Caco-2 (cell line): Measurements from ENCODE around the gene SEC16A. TPM values are rescaled to one million over a fixed set of nuclear protein-coding genes. Genes with fewer than 3 reads are reported as not detected.

Experiments used
- BruUV-seq: library from RNA; stranded (reverse); fragments of 400-500 nt; replicated peaks from 2 replicates; lab custom pipeline; 2021; lab: Mats Ljungman, UMichigan
- CTCF ChIA-PET: fragments of 300-600 bp; sonication (Branson Sonifier 250); formaldehyde crosslinking; loops from one replicate; lab custom pipeline; 2022; ENCODE audit warnings: antibody characterized with exemption; lab: Charles Lee
- POLR2A ChIA-PET: fragments of 300-600 bp; sonication (Branson Sonifier 250); formaldehyde crosslinking; loops from one replicate; lab custom pipeline; 2022; ENCODE audit warnings: antibody characterized with exemption; lab: Charles Lee
- DNase-seq, 2 experiments: peaks; one replicate each; pipeline versions ENCODE4 v3.0.0 to v3.0.0-alpha.2; 2020 to 2022
- H3K27me3 ChIP-seq: replicated peaks from 2 replicates; pipeline ENCODE4 v1.6.0; 2011; ENCODE audit warnings: low read length; ENCODE audit not compliant: control insufficient read depth, insufficient read depth
- H3K36me3 ChIP-seq: 2 replicates; pipeline ENCODE4 v1.5.1; 2011; ENCODE audit warnings: low read length; ENCODE audit not compliant: control insufficient read depth, insufficient read depth
- H3K4me1 ChIP-seq: fragments of 250-450 bp; sonication (Bioruptor Pico); 2 replicates; pipeline ENCODE4 v1.5.1; 2020; ENCODE audit warnings: mild to moderate bottlenecking
- H3K4me3 ChIP-seq: 2 replicates; pipeline ENCODE4 v1.5.1; 2011; ENCODE audit warnings: low read depth, mild to moderate bottlenecking, control low read depth, low read length
- H3K9me3 ChIP-seq: fragments of 250-450 bp; sonication (Bioruptor Pico); 2 replicates; pipeline ENCODE4 v1.5.1; 2020; ENCODE audit warnings: mild to moderate bottlenecking, moderate library complexity
- H3K27ac Mint-ChIP-seq: one replicate; pipeline ENCODE4 v1.8.0; 2022; ENCODE audit warnings: mixed read lengths; ENCODE audit not compliant: unreplicated experiment
- H3K27me3 Mint-ChIP-seq: one replicate; pipeline ENCODE4 v1.8.0; 2022; ENCODE audit warnings: mixed read lengths; ENCODE audit not compliant: insufficient read depth, unreplicated experiment
- H3K36me3 Mint-ChIP-seq: one replicate; pipeline ENCODE4 v1.8.0; 2022; ENCODE audit warnings: mild to moderate bottlenecking, mixed read lengths; ENCODE audit not compliant: insufficient read depth, unreplicated experiment
- H3K4me1 Mint-ChIP-seq: one replicate; pipeline ENCODE4 v1.8.0; 2022; ENCODE audit warnings: low read depth, mixed read lengths; ENCODE audit not compliant: unreplicated experiment
- H3K4me3 Mint-ChIP-seq: one replicate; pipeline ENCODE4 v1.8.0; 2022; ENCODE audit warnings: mild to moderate bottlenecking, moderate library complexity, mixed read lengths; ENCODE audit not compliant: unreplicated experiment
- H3K9me3 Mint-ChIP-seq: one replicate; pipeline ENCODE4 v1.8.0; 2022; ENCODE audit warnings: mixed read lengths; ENCODE audit not compliant: unreplicated experiment
- CTCF ChIP-seq, 2 experiments: fragments of 200-600 bp in 1 of 2; IDR thresholded peaks; 1 replicate in 1 of 2; 2 replicates in 1 of 2; pipeline versions ENCODE4 v1.5.1 to v1.8.0; 2011 to 2022; ENCODE audit warnings: antibody characterized with exemption in 1 of 2, control low read depth in 1 of 2, inconsistent platforms in 1 of 2, low read depth in 1 of 2, low read length in 1 of 2, mild to moderate bottlenecking in 1 of 2, moderate library complexity in 1 of 2; ENCODE audit not compliant: insufficient read depth in 1 of 2, severe bottlenecking in 1 of 2, unreplicated experiment in 1 of 2
- intact Hi-C: fragments of 100-400 bp; cut with micrococcal nuclease; formaldehyde crosslinking; loops from one replicate; pipeline ENCODE4 v1.10.0; 2022; ENCODE audit not compliant: unreplicated experiment
- total RNA-seq: library from RNA; stranded (reverse); gene quantifications from 2 replicates; pipeline ENCODE4 v1.2.3, GENCODE V29; 2022

SEC16A gene
- total RNA-seq, 1 experiment from 2014 or later: 76.4 TPM

GRCh38 chr9:136397643-136398042 lies 85.2 kb downstream of the SEC16A start:
- Histone ChIP-seq H3K4me3 (no peak overlapping the region), H3K9me3 (no peaks in the 10 kb centered on the region), H3K27me3 (no peaks in the 10 kb centered on the region), H3K4me1 (no peaks in the 10 kb centered on the region), H3K36me3 (peaks cover 1% of the 10 kb centered on the region; the same call in 1 of the 2 replicates)
- Mint-ChIP-seq H3K4me3 (no peak overlapping the region), H3K27me3 (no peaks in the 10 kb centered on the region), H3K9me3 (no peaks in the 10 kb centered on the region), H3K4me1 (peaks cover 20% of the 10 kb centered on the region), H3K36me3 (peaks cover 75% of the 10 kb centered on the region), H3K27ac (no peak overlapping the region)
- intact Hi-C loops: loop anchor here (5.0 kb wide), 1 partner anchor 35 kb away; the partner anchor contains the start of gene DNLZ
- TF ChIP-seq CTCF (IDR thresholded peaks at IDR 0.05; ENCODE audit: insufficient read depth in 1 of 2, low read depth in 1 of 2, low read length in 1 of 2, severe bottlenecking in 1 of 2, unreplicated experiment in 1 of 2): no peak
- no TSS peak for BruUV-seq
- ChIA-PET POLR2A (no interaction called here), CTCF (no interaction called here)
- no peak for DNase-seq

DNA sequence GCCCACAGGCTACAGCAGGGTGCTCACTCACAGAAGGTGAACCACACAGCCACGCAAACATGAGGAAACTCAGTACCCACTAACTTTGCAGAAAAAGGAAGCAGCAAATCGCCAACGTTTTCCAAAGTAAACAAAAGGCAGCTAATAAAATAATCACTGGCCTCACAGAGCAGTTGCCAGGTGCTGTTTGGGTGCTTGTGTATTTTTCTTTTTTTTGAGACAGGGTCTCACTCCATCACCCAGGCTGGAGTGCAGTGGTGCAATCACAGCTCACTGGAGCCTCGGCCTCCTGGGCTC lies 86.7 kb downstream of the SEC16A start:
- H3K4me3 Mint-ChIP-seq: no peak overlapping the region
- DNase-seq: no peak
- H3K27me3 Mint-ChIP-seq: no peaks in the 10 kb centered on the region
- BruUV-seq: no TSS peak
- H3K9me3 ChIP-seq: no peaks in the 10 kb centered on the region
- peaks cover 13% of the 10 kb centered on the region for H3K4me1 Mint-ChIP-seq
- H3K9me3 Mint-ChIP-seq: no peaks in the 10 kb centered on the region
- ChIA-PET POLR2A (no interaction called here), CTCF (no interaction called here)
- no peaks in the 10 kb centered on the region for H3K4me1 ChIP-seq
- intact Hi-C loops: loop anchor here (5.0 kb wide), 1 partner anchor 34 kb away; the partner anchor contains the start of gene DNLZ
- no peaks in the 10 kb centered on the region for H3K27me3 ChIP-seq
- peaks cover 1% of the 10 kb centered on the region for H3K36me3 ChIP-seq
- no peak for TF ChIP-seq CTCF (IDR thresholded peaks at IDR 0.05; ENCODE audit: insufficient read depth in 1 of 2, low read depth in 1 of 2, low read length in 1 of 2, severe bottlenecking in 1 of 2, unreplicated experiment in 1 of 2)
- H3K36me3 Mint-ChIP-seq: peaks cover 74% of the 10 kb centered on the region
- no peak overlapping the region for H3K27ac Mint-ChIP-seq
- no peak overlapping the region for H3K4me3 ChIP-seq

- Mint-ChIP-seq H3K4me3 (no peak overlapping the region), H3K4me1 (peaks cover 12% of the 10 kb centered on the region), H3K27ac (no peak overlapping the region), H3K27me3 (no peaks in the 10 kb centered on the region), H3K36me3 (peaks cover 74% of the 10 kb centered on the region), H3K9me3 (no peaks in the 10 kb centered on the region)
- intact Hi-C loops: loop anchor here (5.0 kb wide), 1 partner anchor 33 kb away; the partner anchor contains the start of gene DNLZ
- ChIA-PET CTCF (no interaction called here), POLR2A (no interaction called here)
- no TSS peak for BruUV-seq
- TF ChIP-seq CTCF (IDR thresholded peaks at IDR 0.05; ENCODE audit: insufficient read depth in 1 of 2, low read depth in 1 of 2, low read length in 1 of 2, severe bottlenecking in 1 of 2, unreplicated experiment in 1 of 2): no peak
- no peaks in the 10 kb centered on the region for H3K4me1 ChIP-seq
- H3K36me3 ChIP-seq: peaks cover 1% of the 10 kb centered on the region
- no peak for DNase-seq
- no peaks in the 10 kb centered on the region for H3K27me3 ChIP-seq
- H3K9me3 ChIP-seq: no peaks in the 10 kb centered on the region
- no peak overlapping the region for H3K4me3 ChIP-seq
Measured at GRCh38 chr9:136395345-136396218, 87.3 kb downstream of the SEC16A start.
